ENCODE results near the gene NRL. TPM values are rescaled to one million over a fixed set of nuclear protein-coding genes. Genes with fewer than 3 reads are reported as not detected.

Gene NRL
- total RNA-seq, 1 experiment from 2014 or later = 1.3 TPM

DNA sequence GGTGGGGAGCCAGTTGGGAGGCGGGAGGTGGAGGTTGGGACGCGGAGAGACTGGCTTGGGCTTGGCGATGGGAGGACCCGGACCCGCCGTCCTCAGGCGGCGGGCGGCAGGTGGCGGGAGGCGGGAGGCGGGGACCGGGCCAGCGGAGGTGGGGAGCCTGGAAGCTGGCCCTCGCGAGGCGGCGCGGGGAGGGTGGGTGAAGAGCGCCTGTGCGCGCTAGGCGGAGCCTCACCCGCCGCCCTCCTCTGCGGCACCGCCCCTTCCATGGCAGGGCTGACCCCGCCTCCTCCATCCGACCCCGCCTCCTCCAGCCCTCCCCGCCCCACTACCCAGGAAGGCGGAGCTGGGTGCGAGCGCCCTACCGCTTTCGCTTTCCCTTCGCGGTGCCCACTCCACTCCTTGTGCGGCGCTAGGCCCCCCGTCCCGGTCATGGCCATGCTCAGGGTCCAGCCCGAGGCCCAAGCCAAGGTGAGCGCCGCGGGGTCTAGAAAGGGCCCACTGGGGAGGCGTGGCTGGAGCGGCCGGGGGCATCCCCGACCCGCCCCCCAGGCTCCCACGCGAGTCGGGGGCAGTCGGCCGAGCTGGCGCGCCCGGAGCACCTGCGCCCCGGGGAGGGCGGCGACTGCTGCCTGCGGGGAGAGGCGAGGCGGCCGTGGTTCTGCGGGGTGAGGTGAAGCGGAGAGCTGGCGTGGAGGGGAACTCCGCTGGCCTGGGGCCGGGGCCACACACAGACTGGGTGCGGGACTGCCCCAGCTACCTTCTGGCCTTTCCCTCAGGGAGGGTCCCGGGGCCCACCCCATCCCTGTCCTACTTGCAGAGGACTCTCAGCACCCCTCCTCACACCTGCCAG, 21.3 kb upstream of the NRL start, which contains the start of gene PSME1:
Gene PSME1, plus strand, starts transcription at position 361 of the 850 bp plus-strand sequence. Its CDS starts 69 bp downstream, at position 430.
- Mint-ChIP-seq H3K27ac (peak within 1 kb of the TSS; percentile 88), H3K4me1 (peaks cover 33% of the 10 kb centered on the region), H3K36me3 (peaks cover 26% of the 10 kb centered on the region), H3K4me3 (peak within 1 kb of the TSS; percentile 86), H3K9me3 (no peaks in the 10 kb centered on the region), H3K27me3 (ENCODE audit: low read depth) (no peaks in the 10 kb centered on the region; the same call in 1 of the 2 replicates)
- ChIA-PET CTCF (interaction anchor here (0.8 to 4.3 kb wide), 15 partner anchors 9 to 296 kb away, joined by 3 to 31 read pairs (median 5); partner anchors contain the start of genes DCAF11, IRF9, NRL and PCK2), POLR2A (interaction anchor here (0.5 to 1.8 kb wide), 14 partner anchors 9 to 163 kb away, joined by 3 to 15 read pairs (median 3); partner anchors contain the start of genes DCAF11, DHRS1, NOP9 and NRL)
- DNase-seq (ENCODE audit: low spot score) = peak; percentile 93
- peak; percentile 92 for ATAC-seq
- TF ChIP-seq, protein P1, sequence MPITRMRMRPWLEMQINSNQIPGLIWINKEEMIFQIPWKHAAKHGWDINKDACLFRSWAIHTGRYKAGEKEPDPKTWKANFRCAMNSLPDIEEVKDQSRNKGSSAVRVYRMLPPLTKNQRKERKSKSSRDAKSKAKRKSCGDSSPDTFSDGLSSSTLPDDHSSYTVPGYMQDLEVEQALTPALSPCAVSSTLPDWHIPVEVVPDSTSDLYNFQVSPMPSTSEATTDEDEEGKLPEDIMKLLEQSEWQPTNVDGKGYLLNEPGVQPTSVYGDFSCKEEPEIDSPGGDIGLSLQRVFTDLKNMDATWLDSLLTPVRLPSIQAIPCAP (CRISPR knock-in tag; IDR thresholded peaks at IDR 0.05) = peak; percentile 65; the same call in 1 of the 2 replicates
- no peak for TF ChIP-seq MXD4 (CRISPR knock-in tag; IDR thresholded peaks at IDR 0.05; ENCODE audit: borderline replicate concordance)
- TF ChIP-seq, protein P2, sequence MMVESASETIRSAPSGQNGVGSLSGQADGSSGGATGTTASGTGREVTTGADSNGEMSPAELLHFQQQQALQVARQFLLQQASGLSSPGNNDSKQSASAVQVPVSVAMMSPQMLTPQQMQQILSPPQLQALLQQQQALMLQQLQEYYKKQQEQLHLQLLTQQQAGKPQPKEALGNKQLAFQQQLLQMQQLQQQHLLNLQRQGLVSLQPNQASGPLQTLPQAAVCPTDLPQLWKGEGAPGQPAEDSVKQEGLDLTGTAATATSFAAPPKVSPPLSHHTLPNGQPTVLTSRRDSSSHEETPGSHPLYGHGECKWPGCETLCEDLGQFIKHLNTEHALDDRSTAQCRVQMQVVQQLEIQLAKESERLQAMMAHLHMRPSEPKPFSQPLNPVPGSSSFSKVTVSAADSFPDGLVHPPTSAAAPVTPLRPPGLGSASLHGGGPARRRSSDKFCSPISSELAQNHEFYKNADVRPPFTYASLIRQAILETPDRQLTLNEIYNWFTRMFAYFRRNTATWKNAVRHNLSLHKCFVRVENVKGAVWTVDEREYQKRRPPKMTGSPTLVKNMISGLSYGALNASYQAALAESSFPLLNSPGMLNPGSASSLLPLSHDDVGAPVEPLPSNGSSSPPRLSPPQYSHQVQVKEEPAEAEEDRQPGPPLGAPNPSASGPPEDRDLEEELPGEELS (CRISPR knock-in tag; IDR thresholded peaks at IDR 0.05) = no peak
- no peak for TF ChIP-seq ZNF671 (CRISPR knock-in tag; IDR thresholded peaks at IDR 0.05)
- TF ChIP-seq TCF7 (CRISPR knock-in tag; IDR thresholded peaks at IDR 0.05; ENCODE audit: low read depth) = no peak
- TF ChIP-seq NFE2L1 (CRISPR knock-in tag; IDR thresholded peaks at IDR 0.05) = no peak
- no peak for TF ChIP-seq SMAD4 (CRISPR knock-in tag; IDR thresholded peaks at IDR 0.05)
- TF ChIP-seq ZNF121 (CRISPR knock-in tag; IDR thresholded peaks at IDR 0.05) = no peak
- TF ChIP-seq, protein P3, sequence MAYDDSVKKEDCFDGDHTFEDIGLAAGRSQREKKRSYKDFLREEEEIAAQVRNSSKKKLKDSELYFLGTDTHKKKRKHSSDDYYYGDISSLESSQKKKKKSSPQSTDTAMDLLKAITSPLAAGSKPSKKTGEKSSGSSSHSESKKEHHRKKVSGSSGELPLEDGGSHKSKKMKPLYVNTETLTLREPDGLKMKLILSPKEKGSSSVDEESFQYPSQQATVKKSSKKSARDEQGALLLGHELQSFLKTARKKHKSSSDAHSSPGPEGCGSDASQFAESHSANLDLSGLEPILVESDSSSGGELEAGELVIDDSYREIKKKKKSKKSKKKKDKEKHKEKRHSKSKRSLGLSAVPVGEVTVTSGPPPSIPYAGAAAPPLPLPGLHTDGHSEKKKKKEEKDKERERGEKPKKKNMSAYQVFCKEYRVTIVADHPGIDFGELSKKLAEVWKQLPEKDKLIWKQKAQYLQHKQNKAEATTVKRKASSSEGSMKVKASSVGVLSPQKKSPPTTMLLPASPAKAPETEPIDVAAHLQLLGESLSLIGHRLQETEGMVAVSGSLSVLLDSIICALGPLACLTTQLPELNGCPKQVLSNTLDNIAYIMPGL (CRISPR knock-in tag; IDR thresholded peaks at IDR 0.05) = 0 out of 2 replicates have a peak, but pooled peaks have one; percentile 32
- TF ChIP-seq SP1 (CRISPR knock-in tag; conservative IDR thresholded peaks at IDR 0.05) = peak; percentile 83
- TF ChIP-seq CREM (CRISPR knock-in tag; IDR thresholded peaks at IDR 0.05) = no peak
- no peak for TF ChIP-seq JAZF1 (CRISPR knock-in tag; IDR thresholded peaks at IDR 0.05)
- no peak for TF ChIP-seq ZNF317 (CRISPR knock-in tag; IDR thresholded peaks at IDR 0.05; ENCODE audit: borderline replicate concordance, low read depth)
- no peak for TF ChIP-seq CREB1 (CRISPR knock-in tag; IDR thresholded peaks at IDR 0.05)
- TF ChIP-seq, protein P4, sequence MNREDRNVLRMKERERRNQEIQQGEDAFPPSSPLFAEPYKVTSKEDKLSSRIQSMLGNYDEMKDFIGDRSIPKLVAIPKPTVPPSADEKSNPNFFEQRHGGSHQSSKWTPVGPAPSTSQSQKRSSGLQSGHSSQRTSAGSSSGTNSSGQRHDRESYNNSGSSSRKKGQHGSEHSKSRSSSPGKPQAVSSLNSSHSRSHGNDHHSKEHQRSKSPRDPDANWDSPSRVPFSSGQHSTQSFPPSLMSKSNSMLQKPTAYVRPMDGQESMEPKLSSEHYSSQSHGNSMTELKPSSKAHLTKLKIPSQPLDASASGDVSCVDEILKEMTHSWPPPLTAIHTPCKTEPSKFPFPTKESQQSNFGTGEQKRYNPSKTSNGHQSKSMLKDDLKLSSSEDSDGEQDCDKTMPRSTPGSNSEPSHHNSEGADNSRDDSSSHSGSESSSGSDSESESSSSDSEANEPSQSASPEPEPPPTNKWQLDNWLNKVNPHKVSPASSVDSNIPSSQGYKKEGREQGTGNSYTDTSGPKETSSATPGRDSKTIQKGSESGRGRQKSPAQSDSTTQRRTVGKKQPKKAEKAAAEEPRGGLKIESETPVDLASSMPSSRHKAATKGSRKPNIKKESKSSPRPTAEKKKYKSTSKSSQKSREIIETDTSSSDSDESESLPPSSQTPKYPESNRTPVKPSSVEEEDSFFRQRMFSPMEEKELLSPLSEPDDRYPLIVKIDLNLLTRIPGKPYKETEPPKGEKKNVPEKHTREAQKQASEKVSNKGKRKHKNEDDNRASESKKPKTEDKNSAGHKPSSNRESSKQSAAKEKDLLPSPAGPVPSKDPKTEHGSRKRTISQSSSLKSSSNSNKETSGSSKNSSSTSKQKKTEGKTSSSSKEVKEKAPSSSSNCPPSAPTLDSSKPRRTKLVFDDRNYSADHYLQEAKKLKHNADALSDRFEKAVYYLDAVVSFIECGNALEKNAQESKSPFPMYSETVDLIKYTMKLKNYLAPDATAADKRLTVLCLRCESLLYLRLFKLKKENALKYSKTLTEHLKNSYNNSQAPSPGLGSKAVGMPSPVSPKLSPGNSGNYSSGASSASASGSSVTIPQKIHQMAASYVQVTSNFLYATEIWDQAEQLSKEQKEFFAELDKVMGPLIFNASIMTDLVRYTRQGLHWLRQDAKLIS (CRISPR knock-in tag; IDR thresholded peaks at IDR 0.05; ENCODE audit: borderline replicate concordance) = no peak
- TF ChIP-seq, protein P5, sequence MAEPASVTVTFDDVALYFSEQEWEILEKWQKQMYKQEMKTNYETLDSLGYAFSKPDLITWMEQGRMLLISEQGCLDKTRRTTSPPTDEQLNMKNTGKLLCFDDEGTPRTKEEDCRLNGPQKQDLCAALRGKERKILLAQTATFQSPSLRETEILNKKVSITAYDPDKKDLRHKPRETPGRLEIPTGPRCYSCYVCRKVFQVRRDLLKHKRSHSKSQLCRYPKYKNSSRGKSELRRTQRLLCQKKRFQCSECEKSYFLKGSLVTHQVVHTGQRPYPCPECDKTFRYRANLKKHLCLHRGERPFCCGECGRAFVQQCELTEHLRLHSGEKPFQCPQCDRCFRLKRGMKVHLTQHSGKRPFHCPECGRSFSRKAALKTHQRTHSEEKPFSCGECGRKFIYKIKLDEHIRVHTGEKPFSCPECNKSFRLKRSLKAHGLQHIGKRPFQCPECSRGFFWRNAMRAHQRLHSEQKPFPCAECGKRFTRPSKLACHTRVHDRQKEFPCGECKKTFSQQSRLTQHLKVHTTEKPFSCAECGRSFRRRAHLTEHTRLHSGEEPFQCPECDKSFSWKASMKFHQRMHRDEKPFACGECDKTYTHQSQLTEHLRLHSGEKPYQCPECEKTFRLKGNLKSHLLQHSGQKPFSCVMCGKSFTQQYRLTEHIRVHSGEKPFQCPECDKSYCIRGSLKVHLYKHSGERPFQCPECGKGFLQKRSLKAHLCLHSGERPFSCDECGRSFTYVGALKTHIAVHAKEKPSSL (CRISPR knock-in tag; conservative IDR thresholded peaks at IDR 0.05) = no peak
- TF ChIP-seq, protein P6, sequence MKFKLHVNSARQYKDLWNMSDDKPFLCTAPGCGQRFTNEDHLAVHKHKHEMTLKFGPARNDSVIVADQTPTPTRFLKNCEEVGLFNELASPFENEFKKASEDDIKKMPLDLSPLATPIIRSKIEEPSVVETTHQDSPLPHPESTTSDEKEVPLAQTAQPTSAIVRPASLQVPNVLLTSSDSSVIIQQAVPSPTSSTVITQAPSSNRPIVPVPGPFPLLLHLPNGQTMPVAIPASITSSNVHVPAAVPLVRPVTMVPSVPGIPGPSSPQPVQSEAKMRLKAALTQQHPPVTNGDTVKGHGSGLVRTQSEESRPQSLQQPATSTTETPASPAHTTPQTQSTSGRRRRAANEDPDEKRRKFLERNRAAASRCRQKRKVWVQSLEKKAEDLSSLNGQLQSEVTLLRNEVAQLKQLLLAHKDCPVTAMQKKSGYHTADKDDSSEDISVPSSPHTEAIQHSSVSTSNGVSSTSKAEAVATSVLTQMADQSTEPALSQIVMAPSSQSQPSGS (CRISPR knock-in tag; IDR thresholded peaks at IDR 0.05; ENCODE audit: borderline replicate concordance, low read depth) = no peak
- TF ChIP-seq ZNF232 (CRISPR knock-in tag; IDR thresholded peaks at IDR 0.05) = no peak
- TF ChIP-seq ATF1 (CRISPR knock-in tag; IDR thresholded peaks at IDR 0.05) = no peak
- TF ChIP-seq, protein P7, sequence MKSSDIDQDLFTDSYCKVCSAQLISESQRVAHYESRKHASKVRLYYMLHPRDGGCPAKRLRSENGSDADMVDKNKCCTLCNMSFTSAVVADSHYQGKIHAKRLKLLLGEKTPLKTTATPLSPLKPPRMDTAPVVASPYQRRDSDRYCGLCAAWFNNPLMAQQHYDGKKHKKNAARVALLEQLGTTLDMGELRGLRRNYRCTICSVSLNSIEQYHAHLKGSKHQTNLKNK (CRISPR knock-in tag; IDR thresholded peaks at IDR 0.05) = no peak
- no peak for TF ChIP-seq CBFB (CRISPR knock-in tag; IDR thresholded peaks at IDR 0.05; ENCODE audit: low read depth)
- no peak for TF ChIP-seq ZNF396 (CRISPR knock-in tag; IDR thresholded peaks at IDR 0.05; ENCODE audit: borderline replicate concordance)
- TF ChIP-seq GTF2I (CRISPR knock-in tag; conservative IDR thresholded peaks at IDR 0.05) = no peak
